ENCODE data around the gene NAT16.

Gene NAT16

GRCh38 chr7:101127460-101128039, 52.5 kb downstream of the NAT16 start:
- FAIRE-seq (no peak), DNase-seq (ENCODE audit: insufficient read length, low spot score) (no peak)
- TF ChIP-seq CTCF (IDR thresholded peaks at IDR 0.05; ENCODE audit: insufficient read depth, missing control alignments): no peak

DNA sequence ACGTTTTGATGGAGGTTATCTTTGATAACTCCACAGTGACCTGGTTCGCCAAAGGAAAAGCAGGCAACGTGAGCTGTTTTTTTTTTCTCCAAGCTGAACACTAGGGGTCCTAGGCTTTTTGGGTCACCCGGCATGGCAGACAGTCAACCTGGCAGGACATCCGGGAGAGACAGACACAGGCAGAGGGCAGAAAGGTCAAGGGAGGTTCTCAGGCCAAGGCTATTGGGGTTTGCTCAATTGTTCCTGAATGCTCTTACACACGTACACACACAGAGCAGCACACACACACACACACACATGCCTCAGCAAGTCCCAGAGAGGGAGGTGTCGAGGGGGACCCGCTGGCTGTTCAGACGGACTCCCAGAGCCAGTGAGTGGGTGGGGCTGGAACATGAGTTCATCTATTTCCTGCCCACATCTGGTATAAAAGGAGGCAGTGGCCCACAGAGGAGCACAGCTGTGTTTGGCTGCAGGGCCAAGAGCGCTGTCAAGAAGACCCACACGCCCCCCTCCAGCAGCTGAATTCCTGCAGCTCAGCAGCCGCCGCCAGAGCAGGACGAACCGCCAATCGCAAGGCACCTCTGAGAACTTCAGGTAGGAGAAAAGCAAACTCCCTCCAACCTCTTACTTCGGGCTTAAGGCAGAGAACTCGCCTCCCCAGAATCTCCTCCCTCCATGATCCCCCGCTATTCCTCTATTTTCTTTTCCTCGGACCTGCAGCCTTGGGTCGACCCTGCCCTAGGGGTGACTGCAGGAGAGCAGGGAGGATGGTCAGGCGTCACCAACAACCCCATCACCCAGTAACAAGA, 53.2 kb downstream of the NAT16 start, which contains the start of gene SERPINE1:
Gene SERPINE1 (plus strand): TSS at position 454 of the 809 bp plus-strand sequence. CDS start 1,290 bp downstream, outside the sequence.
- DNase-seq (ENCODE audit: insufficient read length, low spot score) (no peak), FAIRE-seq (no peak)
- TF ChIP-seq CTCF (IDR thresholded peaks at IDR 0.05; ENCODE audit: insufficient read depth, missing control alignments): no peak

- DNase-seq (ENCODE audit: insufficient read length, low spot score): no peak
- FAIRE-seq: no peak
- no peak for TF ChIP-seq CTCF (IDR thresholded peaks at IDR 0.05; ENCODE audit: insufficient read depth, missing control alignments)
These were observed 54.0 kb downstream of the NAT16 start for GRCh38 chr7:101125989-101126650.

GRCh38 chr7:101124376-101125056, 55.6 kb downstream of the NAT16 start:
- no peak for DNase-seq (ENCODE audit: insufficient read length, low spot score)
- FAIRE-seq: no peak
- no peak for TF ChIP-seq CTCF (IDR thresholded peaks at IDR 0.05; ENCODE audit: insufficient read depth, missing control alignments)

- FAIRE-seq (no peak), DNase-seq (ENCODE audit: insufficient read length, low spot score) (no peak)
- no peak for TF ChIP-seq CTCF (IDR thresholded peaks at IDR 0.05; ENCODE audit: insufficient read depth, missing control alignments)
These were observed 56.4 kb downstream of the NAT16 start for GRCh38 chr7:101123703-101124068.

DNA sequence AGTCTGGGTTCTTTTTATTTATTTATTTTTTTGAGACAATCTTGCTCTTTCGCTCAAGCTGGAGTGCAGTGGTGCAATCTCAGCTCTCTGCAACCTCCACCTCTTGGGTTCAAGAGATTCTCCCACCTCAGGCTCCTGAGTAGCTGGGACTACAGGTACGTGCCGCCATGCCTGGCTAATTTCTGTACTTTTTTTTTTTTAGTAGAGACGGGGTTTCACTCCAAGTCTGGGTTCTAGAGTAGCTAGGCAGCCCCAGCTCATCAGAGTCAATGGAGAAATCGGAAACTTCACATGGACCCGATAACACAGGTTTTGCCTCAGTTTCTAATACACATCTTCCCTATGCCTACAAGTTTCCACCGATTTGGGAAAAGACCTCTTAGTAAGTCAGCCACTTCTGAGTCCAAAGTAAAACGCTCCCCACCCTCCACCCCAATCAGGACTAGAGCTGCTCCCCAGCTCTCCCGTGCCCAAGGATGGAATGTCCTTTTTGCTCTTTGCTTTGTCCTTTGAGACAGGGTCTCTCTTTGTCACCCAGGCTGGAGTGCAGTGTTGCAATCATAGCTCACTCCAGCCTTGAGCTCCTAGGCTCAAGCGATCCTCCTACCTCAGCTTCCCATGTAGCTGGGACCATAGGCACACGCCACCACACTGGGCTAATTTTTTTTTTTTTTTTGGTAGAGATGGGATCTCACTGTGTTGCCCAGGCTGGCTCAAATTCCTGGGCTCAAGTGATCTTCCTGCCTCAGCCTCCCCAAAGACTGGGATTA, 57.0 kb downstream of the NAT16 start:
- no peak for FAIRE-seq
- TF ChIP-seq CTCF (IDR thresholded peaks at IDR 0.05; ENCODE audit: insufficient read depth, missing control alignments): no peak
- DNase-seq (ENCODE audit: insufficient read length, low spot score): no peak
